Mesendoderm (in vitro differentiated cells): Measurements from ENCODE around the gene CNGB1.

Source experiments
- DNase-seq: peaks from one replicate; pipeline ENCODE4 v3.0.0; 2013
- H2AK5ac ChIP-seq: 2 replicates; pipeline ENCODE4 v1.6.1; 2013; ENCODE audit warnings: low read length, inconsistent platforms
- H2BK120ac ChIP-seq: 2 replicates; pipeline ENCODE4 v1.6.1; 2013; ENCODE audit warnings: low read depth, mild to moderate bottlenecking, low read length, moderate library complexity, mixed read lengths
- H2BK15ac ChIP-seq: replicated peaks from 2 replicates; pipeline ENCODE4 v1.6.1; 2013; ENCODE audit warnings: low read depth, mild to moderate bottlenecking, moderate library complexity
- H2BK5ac ChIP-seq: 2 replicates; pipeline ENCODE4 v1.6.1; 2013; ENCODE audit warnings: low read length, inconsistent platforms
- H3K18ac ChIP-seq: 2 replicates; pipeline ENCODE4 v1.6.1; 2013; ENCODE audit warnings: mild to moderate bottlenecking, low read length, mixed read lengths
- H3K23ac ChIP-seq: one replicate; pipeline ENCODE4 v1.6.1; 2013; ENCODE audit warnings: low read length
- H3K27ac ChIP-seq: 2 replicates; pipeline ENCODE4 v1.5.1; 2013; ENCODE audit warnings: low read depth, mild to moderate bottlenecking, inconsistent platforms, low read length, moderate library complexity
- H3K27me3 ChIP-seq: 2 replicates; pipeline ENCODE4 v1.6.1; 2013; ENCODE audit warnings: low read length, control low read depth, mild to moderate bottlenecking, inconsistent platforms; ENCODE audit not compliant: insufficient read depth, poor library complexity
- H3K36me3 ChIP-seq: 2 replicates; pipeline ENCODE4 v1.6.1; 2013; ENCODE audit warnings: low read length, inconsistent platforms; ENCODE audit not compliant: control insufficient read depth, insufficient read depth
- H3K4ac ChIP-seq: one replicate; pipeline ENCODE4 v1.6.1; 2013; ENCODE audit warnings: low read depth, mild to moderate bottlenecking, low read length, moderate library complexity
- H3K4me1 ChIP-seq: 2 replicates; pipeline ENCODE4 v1.6.1; 2013; ENCODE audit warnings: low read depth, low read length, inconsistent platforms; ENCODE audit not compliant: control insufficient read depth
- H3K4me2 ChIP-seq: 2 replicates; pipeline ENCODE4 v1.6.1; 2013; ENCODE audit warnings: low read length
- H3K4me3 ChIP-seq: 2 replicates; pipeline ENCODE4 v1.5.1; 2013; ENCODE audit warnings: mild to moderate bottlenecking, low read length
- H3K56ac ChIP-seq: one replicate; pipeline ENCODE4 v1.6.1; 2013; ENCODE audit warnings: low read length
- H3K79me1 ChIP-seq: 2 replicates; pipeline ENCODE4 v1.6.1; 2013; ENCODE audit warnings: low read length, inconsistent platforms
- H3K79me2 ChIP-seq: 2 replicates; pipeline ENCODE4 v1.6.1; 2013; ENCODE audit warnings: mild to moderate bottlenecking, low read length; ENCODE audit not compliant: control insufficient read depth, insufficient read depth
- H3K9ac ChIP-seq: 2 replicates; pipeline ENCODE4 v1.6.1; 2013; ENCODE audit warnings: low read length, inconsistent platforms
- H4K5ac ChIP-seq: one replicate; pipeline ENCODE4 v1.6.1; 2013; ENCODE audit warnings: low read length
- H4K8ac ChIP-seq: one replicate; pipeline ENCODE4 v1.6.1; 2013; ENCODE audit warnings: low read depth, mild to moderate bottlenecking, control low read depth, low read length, moderate library complexity
- WGBS: extraction: QIAGEN DNeasy Blood & Tissue Kit; methylation state at CpG from one replicate; pipeline ENCODE4 v1.1.7; 2013; ENCODE audit warnings: low lambda C conversion rate, missing lambda C conversion rate; ENCODE audit not compliant: insufficient coverage; ENCODE audit errors: extremely low coverage; 5-methylcytosine and 5-hydroxymethylcytosine counted together

The CNGB1 gene

GRCh38 chr16:57962046-57962445 is 8.9 kb downstream of the CNGB1 start:
- Histone ChIP-seq H4K8ac (no peak overlapping the region), H3K18ac (no peak overlapping the region), H3K23ac (no peak overlapping the region), H3K36me3 (no peaks in the 10 kb centered on the region), H3K4me3 (no peak overlapping the region), H3K27ac (no peak overlapping the region), H3K27me3 (no peaks in the 10 kb centered on the region), H3K79me1 (no peaks in the 10 kb centered on the region), H3K4ac (no peak overlapping the region), H3K56ac (no peak overlapping the region), H3K79me2 (no peaks in the 10 kb centered on the region), H2BK120ac (no peak overlapping the region), H2AK5ac (no peak overlapping the region), H3K4me2 (no peak overlapping the region), H2BK5ac (no peak overlapping the region), H4K5ac (no peak overlapping the region), H3K9ac (no peak overlapping the region), H3K4me1 (peaks cover 2% of the 10 kb centered on the region), H2BK15ac (no peak overlapping the region)
- DNase-seq = no peak
- WGBS = no CpG with 5 or more reads among the region's 5 CpGs

GRCh38 chr16:57961538-57961937 is 9.4 kb downstream of the CNGB1 start:
- Histone ChIP-seq H2BK120ac (no peak overlapping the region), H3K23ac (no peak overlapping the region), H3K9ac (no peak overlapping the region), H3K18ac (no peak overlapping the region), H3K79me1 (no peaks in the 10 kb centered on the region), H3K4ac (no peak overlapping the region), H3K4me2 (no peak overlapping the region), H3K4me3 (no peak overlapping the region), H3K4me1 (peaks cover 2% of the 10 kb centered on the region), H2BK15ac (no peak overlapping the region), H4K8ac (no peak overlapping the region), H3K79me2 (no peaks in the 10 kb centered on the region), H3K27ac (no peak overlapping the region), H3K27me3 (no peaks in the 10 kb centered on the region), H2AK5ac (no peak overlapping the region), H3K56ac (no peak overlapping the region), H3K36me3 (no peaks in the 10 kb centered on the region), H4K5ac (no peak overlapping the region), H2BK5ac (no peak overlapping the region)
- WGBS = no CpG with 5 or more reads among the region's 2 CpGs
- DNase-seq = no peak

- no peak for DNase-seq
- Histone ChIP-seq H3K18ac (no peak overlapping the region), H3K56ac (no peak overlapping the region), H3K27ac (no peak overlapping the region), H2AK5ac (no peak overlapping the region), H3K4me3 (no peak overlapping the region), H3K36me3 (no peaks in the 10 kb centered on the region), H3K23ac (no peak overlapping the region), H2BK120ac (no peak overlapping the region), H3K79me1 (no peaks in the 10 kb centered on the region), H3K79me2 (no peaks in the 10 kb centered on the region), H3K4me2 (no peak overlapping the region), H3K4me1 (peaks cover 2% of the 10 kb centered on the region), H3K27me3 (no peaks in the 10 kb centered on the region), H3K4ac (no peak overlapping the region), H2BK5ac (no peak overlapping the region), H2BK15ac (no peak overlapping the region), H4K5ac (no peak overlapping the region), H4K8ac (no peak overlapping the region), H3K9ac (no peak overlapping the region)
- WGBS = no CpG with 5 or more reads among the region's 7 CpGs
Observed at GRCh38 chr16:57960826-57961472, 10.0 kb downstream of the CNGB1 start.

DNA sequence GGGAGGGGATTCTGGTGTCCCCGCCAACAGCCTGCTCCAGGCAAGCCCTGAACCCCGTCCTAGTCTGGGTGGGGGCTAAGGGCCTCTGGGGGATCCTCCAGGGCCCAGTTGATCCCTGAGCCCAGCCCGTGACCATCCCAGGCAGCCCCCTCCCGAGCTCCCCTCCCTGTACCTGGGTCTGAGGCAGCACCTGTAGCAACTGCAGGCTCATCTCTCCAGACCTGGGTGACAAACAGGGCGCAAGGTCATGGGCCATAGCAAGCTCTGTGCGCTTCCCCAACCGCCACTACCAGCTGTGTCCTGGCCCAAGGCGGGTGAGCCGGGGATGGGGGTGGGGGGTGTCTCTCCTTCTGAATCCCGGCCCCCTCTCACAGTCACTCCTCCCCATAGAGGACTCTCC is 10.6 kb downstream of the CNGB1 start:
- no peak overlapping the region for H3K27ac ChIP-seq
- no peak overlapping the region for H3K4me3 ChIP-seq
- no peak overlapping the region for H3K18ac ChIP-seq
- no peak overlapping the region for H3K4me2 ChIP-seq
- no peak overlapping the region for H4K5ac ChIP-seq
- H2AK5ac ChIP-seq = no peak overlapping the region
- H3K4me1 ChIP-seq = peaks cover 2% of the 10 kb centered on the region
- H2BK5ac ChIP-seq = no peak overlapping the region
- no peaks in the 10 kb centered on the region for H3K27me3 ChIP-seq
- no peak overlapping the region for H2BK120ac ChIP-seq
- no peak overlapping the region for H3K23ac ChIP-seq
- no peaks in the 10 kb centered on the region for H3K36me3 ChIP-seq
- no peaks in the 10 kb centered on the region for H3K79me2 ChIP-seq
- no peak for DNase-seq
- H4K8ac ChIP-seq = no peak overlapping the region
- H3K79me1 ChIP-seq = no peaks in the 10 kb centered on the region
- no peak overlapping the region for H3K4ac ChIP-seq
- no peak overlapping the region for H3K9ac ChIP-seq
- no CpG with 5 or more reads among the region's 10 CpGs for WGBS
- H2BK15ac ChIP-seq = no peak overlapping the region
- H3K56ac ChIP-seq = no peak overlapping the region

- Histone ChIP-seq H3K23ac (no peak overlapping the region), H3K79me1 (no peaks in the 10 kb centered on the region), H3K18ac (no peak overlapping the region), H3K9ac (no peak overlapping the region), H3K56ac (no peak overlapping the region), H3K4me3 (no peak overlapping the region), H4K8ac (no peak overlapping the region), H3K4ac (no peak overlapping the region), H3K4me1 (peaks cover 2% of the 10 kb centered on the region), H2BK120ac (no peak overlapping the region), H3K36me3 (no peaks in the 10 kb centered on the region), H4K5ac (no peak overlapping the region), H3K79me2 (no peaks in the 10 kb centered on the region), H2AK5ac (no peak overlapping the region), H2BK5ac (no peak overlapping the region), H3K4me2 (no peak overlapping the region), H2BK15ac (no peak overlapping the region), H3K27me3 (no peaks in the 10 kb centered on the region), H3K27ac (no peak overlapping the region)
- no CpG with 5 or more reads among the region's 11 CpGs for WGBS
- no peak for DNase-seq
Observed at GRCh38 chr16:57959804-57960203, 11.1 kb downstream of the CNGB1 start.

- H3K4me1 ChIP-seq = peaks cover 2% of the 10 kb centered on the region
- no peak overlapping the region for H3K4me2 ChIP-seq
- H3K9ac ChIP-seq = no peak overlapping the region
- H2AK5ac ChIP-seq = no peak overlapping the region
- no peaks in the 10 kb centered on the region for H3K27me3 ChIP-seq
- H4K5ac ChIP-seq = no peak overlapping the region
- no peak overlapping the region for H3K4me3 ChIP-seq
- no peak overlapping the region for H2BK15ac ChIP-seq
- no peak overlapping the region for H3K23ac ChIP-seq
- H3K36me3 ChIP-seq = no peaks in the 10 kb centered on the region
- no peak for DNase-seq
- no peaks in the 10 kb centered on the region for H3K79me1 ChIP-seq
- no peak overlapping the region for H4K8ac ChIP-seq
- no peaks in the 10 kb centered on the region for H3K79me2 ChIP-seq
- no peak overlapping the region for H3K18ac ChIP-seq
- H3K56ac ChIP-seq = no peak overlapping the region
- H2BK5ac ChIP-seq = no peak overlapping the region
- H2BK120ac ChIP-seq = no peak overlapping the region
- H3K4ac ChIP-seq = no peak overlapping the region
- no peak overlapping the region for H3K27ac ChIP-seq
- no CpG with 5 or more reads among the region's 8 CpGs for WGBS
Observed at GRCh38 chr16:57959121-57959520, 11.8 kb downstream of the CNGB1 start.
